ENCODE measurements around the gene ZNF335. TPM values are rescaled to one million over a fixed set of nuclear protein-coding genes. Genes with fewer than 3 reads are reported as not detected.

Gene ZNF335
- total and polyA plus RNA-seq, 2 of the 13 experiments (the other 11 are each of a cell fraction or from before 2014, with no cell fraction given): 9.7 to 13.7 TPM

DNA sequence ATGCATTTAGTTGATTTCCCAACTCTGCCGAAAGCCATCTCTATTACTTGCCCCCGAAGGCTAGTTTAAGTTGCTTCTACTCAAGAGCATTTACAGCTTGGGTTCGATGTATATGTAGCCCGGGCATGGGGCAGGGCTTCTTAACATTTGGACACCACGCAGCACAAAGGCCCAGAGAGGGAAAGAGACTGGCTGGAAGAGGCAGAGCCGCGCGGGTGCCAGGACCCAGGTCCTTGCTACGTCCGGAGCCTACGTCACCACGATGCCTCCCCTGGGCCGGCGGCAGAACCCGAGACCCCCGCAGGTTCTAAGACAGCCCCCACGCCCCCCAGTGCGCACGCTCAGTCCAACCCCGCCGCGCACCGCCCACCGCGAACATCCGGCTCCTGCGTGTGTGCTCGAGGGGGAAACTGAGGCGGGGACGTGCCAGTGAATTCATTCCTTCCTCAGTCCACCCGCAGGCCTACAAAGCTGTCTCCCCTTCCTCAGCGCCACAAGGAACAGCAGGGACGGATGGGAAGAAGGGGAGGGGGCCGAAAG lies 37.9 kb downstream of the ZNF335 start (continued):
- no peak for TF ChIP-seq GPN1 (CRISPR knock-in tag; IDR thresholded peaks at IDR 0.05; ENCODE audit: borderline replicate concordance)
- no peak; the same call in 1 of the 2 replicates for TF ChIP-seq ZNF83 (CRISPR knock-in tag; IDR thresholded peaks at IDR 0.05; ENCODE audit: borderline replicate concordance)
- TF ChIP-seq ZNF354B (CRISPR knock-in tag; IDR thresholded peaks at IDR 0.05): peak; percentile 88; the same call in 1 of the 2 replicates
- TF ChIP-seq, protein P1, sequence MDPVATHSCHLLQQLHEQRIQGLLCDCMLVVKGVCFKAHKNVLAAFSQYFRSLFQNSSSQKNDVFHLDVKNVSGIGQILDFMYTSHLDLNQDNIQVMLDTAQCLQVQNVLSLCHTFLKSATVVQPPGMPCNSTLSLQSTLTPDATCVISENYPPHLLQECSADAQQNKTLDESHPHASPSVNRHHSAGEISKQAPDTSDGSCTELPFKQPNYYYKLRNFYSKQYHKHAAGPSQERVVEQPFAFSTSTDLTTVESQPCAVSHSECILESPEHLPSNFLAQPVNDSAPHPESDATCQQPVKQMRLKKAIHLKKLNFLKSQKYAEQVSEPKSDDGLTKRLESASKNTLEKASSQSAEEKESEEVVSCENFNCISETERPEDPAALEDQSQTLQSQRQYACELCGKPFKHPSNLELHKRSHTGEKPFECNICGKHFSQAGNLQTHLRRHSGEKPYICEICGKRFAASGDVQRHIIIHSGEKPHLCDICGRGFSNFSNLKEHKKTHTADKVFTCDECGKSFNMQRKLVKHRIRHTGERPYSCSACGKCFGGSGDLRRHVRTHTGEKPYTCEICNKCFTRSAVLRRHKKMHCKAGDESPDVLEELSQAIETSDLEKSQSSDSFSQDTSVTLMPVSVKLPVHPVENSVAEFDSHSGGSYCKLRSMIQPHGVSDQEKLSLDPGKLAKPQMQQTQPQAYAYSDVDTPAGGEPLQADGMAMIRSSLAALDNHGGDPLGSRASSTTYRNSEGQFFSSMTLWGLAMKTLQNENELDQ (CRISPR knock-in tag; IDR thresholded peaks at IDR 0.05; ENCODE audit: borderline replicate concordance): no peak
- TF ChIP-seq ZFP37 (CRISPR knock-in tag; IDR thresholded peaks at IDR 0.05; ENCODE audit: borderline replicate concordance): no peak
- no peak for TF ChIP-seq ZSCAN9 (CRISPR knock-in tag; IDR thresholded peaks at IDR 0.05; ENCODE audit: borderline replicate concordance)
- peak; percentile 91; the same call in 1 of the 2 replicates for TF ChIP-seq HOXA9 (CRISPR knock-in tag; IDR thresholded peaks at IDR 0.05; ENCODE audit: borderline replicate concordance)
- TF ChIP-seq SP4 (CRISPR knock-in tag; IDR thresholded peaks at IDR 0.05): no peak
- TF ChIP-seq, protein P2, sequence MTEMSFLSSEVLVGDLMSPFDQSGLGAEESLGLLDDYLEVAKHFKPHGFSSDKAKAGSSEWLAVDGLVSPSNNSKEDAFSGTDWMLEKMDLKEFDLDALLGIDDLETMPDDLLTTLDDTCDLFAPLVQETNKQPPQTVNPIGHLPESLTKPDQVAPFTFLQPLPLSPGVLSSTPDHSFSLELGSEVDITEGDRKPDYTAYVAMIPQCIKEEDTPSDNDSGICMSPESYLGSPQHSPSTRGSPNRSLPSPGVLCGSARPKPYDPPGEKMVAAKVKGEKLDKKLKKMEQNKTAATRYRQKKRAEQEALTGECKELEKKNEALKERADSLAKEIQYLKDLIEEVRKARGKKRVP (CRISPR knock-in tag; IDR thresholded peaks at IDR 0.05): no peak; a peak in 1 of 4 replicates
- TF ChIP-seq RXRA (CRISPR knock-in tag; IDR thresholded peaks at IDR 0.05): no peak
- TF ChIP-seq, protein P3, sequence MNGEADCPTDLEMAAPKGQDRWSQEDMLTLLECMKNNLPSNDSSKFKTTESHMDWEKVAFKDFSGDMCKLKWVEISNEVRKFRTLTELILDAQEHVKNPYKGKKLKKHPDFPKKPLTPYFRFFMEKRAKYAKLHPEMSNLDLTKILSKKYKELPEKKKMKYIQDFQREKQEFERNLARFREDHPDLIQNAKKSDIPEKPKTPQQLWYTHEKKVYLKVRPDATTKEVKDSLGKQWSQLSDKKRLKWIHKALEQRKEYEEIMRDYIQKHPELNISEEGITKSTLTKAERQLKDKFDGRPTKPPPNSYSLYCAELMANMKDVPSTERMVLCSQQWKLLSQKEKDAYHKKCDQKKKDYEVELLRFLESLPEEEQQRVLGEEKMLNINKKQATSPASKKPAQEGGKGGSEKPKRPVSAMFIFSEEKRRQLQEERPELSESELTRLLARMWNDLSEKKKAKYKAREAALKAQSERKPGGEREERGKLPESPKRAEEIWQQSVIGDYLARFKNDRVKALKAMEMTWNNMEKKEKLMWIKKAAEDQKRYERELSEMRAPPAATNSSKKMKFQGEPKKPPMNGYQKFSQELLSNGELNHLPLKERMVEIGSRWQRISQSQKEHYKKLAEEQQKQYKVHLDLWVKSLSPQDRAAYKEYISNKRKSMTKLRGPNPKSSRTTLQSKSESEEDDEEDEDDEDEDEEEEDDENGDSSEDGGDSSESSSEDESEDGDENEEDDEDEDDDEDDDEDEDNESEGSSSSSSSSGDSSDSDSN (CRISPR knock-in tag; IDR thresholded peaks at IDR 0.05): no peak; the same call in 1 of the 2 replicates
- TF ChIP-seq FOXO1 (CRISPR knock-in tag; IDR thresholded peaks at IDR 0.05): no peak; the same call in 1 of the 2 replicates
- no peak; the same call in 1 of the 2 replicates for TF ChIP-seq POLR2G (IDR thresholded peaks at IDR 0.05; ENCODE audit: low read depth, low read length)
- TF ChIP-seq ZNF562 (CRISPR knock-in tag; IDR thresholded peaks at IDR 0.05; ENCODE audit: borderline replicate concordance): no peak
- TF ChIP-seq ARID2 (CRISPR knock-in tag; IDR thresholded peaks at IDR 0.05; ENCODE audit: borderline replicate concordance): no peak; the same call in 1 of the 2 replicates
- TF ChIP-seq HNF4G (IDR thresholded peaks at IDR 0.05; ENCODE audit: borderline replicate concordance, low read depth, low read length): no peak
- no peak for TF ChIP-seq HNF4G (CRISPR knock-in tag; IDR thresholded peaks at IDR 0.05; ENCODE audit: borderline replicate concordance, low read depth)
- TF ChIP-seq, protein P4, sequence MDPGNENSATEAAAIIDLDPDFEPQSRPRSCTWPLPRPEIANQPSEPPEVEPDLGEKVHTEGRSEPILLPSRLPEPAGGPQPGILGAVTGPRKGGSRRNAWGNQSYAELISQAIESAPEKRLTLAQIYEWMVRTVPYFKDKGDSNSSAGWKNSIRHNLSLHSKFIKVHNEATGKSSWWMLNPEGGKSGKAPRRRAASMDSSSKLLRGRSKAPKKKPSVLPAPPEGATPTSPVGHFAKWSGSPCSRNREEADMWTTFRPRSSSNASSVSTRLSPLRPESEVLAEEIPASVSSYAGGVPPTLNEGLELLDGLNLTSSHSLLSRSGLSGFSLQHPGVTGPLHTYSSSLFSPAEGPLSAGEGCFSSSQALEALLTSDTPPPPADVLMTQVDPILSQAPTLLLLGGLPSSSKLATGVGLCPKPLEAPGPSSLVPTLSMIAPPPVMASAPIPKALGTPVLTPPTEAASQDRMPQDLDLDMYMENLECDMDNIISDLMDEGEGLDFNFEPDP (CRISPR knock-in tag; conservative IDR thresholded peaks at IDR 0.05): no peak
- no peak for TF ChIP-seq SIX1 (CRISPR knock-in tag; IDR thresholded peaks at IDR 0.05; ENCODE audit: borderline replicate concordance)
- TF ChIP-seq, protein P5, sequence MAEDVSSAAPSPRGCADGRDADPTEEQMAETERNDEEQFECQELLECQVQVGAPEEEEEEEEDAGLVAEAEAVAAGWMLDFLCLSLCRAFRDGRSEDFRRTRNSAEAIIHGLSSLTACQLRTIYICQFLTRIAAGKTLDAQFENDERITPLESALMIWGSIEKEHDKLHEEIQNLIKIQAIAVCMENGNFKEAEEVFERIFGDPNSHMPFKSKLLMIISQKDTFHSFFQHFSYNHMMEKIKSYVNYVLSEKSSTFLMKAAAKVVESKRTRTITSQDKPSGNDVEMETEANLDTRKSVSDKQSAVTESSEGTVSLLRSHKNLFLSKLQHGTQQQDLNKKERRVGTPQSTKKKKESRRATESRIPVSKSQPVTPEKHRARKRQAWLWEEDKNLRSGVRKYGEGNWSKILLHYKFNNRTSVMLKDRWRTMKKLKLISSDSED (CRISPR knock-in tag; IDR thresholded peaks at IDR 0.05): 0 out of 2 replicates have a peak, but pooled peaks have one; percentile 57
- TF ChIP-seq KMT2A (CRISPR knock-in tag; IDR thresholded peaks at IDR 0.05): no peak
- TF ChIP-seq TMF1 (CRISPR knock-in tag; IDR thresholded peaks at IDR 0.05; ENCODE audit: low read depth): no peak

Measured in HepG2 (cell line).